ENCODE data around the gene HMOX2.

HMOX2 gene

GRCh38 chr16:4525634-4526277 lies 49.6 kb downstream of the HMOX2 start:
- no peak for DNase-seq

- DNase-seq = no peak
Measured at GRCh38 chr16:4529085-4530060, 53.2 kb downstream of the HMOX2 start.

GRCh38 chr16:4531811-4532210 lies 55.6 kb downstream of the HMOX2 start:
- no peak for DNase-seq

DNA sequence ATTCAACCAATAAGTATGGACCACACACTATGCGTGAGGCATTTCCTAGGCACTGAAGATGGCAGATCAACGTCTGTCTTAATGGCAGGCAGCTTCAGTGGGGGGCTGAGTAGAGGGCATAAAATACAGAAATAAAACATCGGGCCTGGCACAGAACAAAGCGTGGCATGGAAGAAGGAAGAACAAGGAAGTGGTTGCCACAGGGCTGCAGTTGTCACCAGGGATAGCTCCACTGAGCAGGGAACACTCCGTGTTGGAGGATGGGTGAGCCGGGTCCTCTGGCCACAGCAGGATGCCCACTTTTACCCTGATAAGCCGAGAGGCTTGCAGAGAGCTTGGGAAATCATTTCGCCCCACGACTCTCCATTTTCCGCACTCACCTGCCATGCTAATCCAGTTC lies 56.0 kb downstream of the HMOX2 start:
- DNase-seq = no peak

DNA sequence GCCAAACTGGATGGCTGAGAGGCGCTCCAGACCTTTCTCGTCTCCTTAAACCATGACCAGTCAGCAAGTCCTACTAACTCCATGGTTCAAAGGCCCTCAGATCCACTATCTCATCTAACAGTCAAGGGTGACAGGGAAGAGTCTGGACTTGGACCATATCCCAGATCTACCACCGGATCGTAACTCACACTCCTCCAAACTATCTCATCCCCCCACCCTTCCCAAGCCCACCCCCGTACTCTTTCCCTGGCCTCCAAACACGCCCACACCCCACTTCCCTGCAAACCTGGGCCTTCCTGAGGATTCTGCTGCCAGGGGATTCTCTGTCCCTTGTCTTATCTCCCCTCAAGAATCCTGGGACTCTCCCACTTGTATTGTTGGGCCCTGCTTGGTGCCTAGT lies 57.3 kb downstream of the HMOX2 start:
- no peak for DNase-seq

DNA sequence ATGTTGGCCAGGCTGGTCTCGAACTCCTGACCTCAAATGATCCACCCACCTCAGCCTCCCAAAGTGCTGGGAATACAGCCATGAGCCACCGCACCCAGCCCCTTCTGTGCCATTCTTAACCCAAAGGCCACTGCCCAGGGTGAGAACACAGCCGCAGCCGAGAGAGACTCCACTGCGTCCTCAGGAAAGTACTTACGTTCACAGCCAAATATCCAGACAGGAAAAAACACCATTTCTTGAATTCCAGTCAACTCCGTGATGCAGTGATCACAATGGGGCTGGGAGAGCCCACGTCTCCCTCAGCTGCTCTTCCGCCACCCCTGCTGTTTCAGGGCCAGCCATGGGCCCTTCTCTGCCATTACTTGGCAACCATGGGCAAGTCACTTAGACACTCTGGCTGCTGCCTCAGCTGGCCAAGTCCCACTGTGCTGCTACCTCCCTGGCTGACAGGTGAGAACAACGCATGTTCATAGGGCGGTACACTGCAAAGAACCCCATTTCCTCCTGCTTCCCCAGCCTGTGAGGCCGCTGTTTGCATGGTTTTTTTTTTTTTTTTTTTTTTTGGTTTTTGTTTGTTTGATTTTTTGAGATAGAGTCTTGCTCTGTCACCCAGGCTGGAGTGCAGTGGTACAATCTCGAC lies 58.1 kb downstream of the HMOX2 start:
- DNase-seq = no peak

DNA sequence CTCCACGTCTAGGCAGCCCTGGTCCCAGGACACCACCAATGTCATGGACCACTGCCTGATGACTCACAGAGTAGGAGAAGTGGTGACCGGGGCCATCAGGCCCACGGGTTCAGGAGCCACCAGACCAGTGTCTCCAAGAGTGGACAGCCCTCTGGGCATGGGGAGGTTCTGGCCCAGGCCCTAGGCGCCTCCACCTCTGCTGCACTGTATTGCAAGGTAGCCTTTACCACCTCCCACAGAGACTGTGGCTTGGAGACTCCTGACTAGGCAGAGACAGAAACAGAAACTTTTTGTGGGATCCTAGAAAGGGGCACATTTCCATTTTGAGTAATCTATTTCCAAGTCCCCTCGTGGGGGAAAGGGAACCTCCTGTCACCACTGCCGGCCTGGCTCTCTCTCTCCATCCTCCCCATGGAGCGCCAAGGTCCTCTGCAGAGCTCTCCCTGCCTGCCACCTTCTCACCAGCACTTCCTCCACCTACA lies 59.5 kb downstream of the HMOX2 start:
- DNase-seq = peak; percentile 26

- DNase-seq = no peak
Measured at GRCh38 chr16:4536391-4537106, 60.4 kb downstream of the HMOX2 start.

DNA sequence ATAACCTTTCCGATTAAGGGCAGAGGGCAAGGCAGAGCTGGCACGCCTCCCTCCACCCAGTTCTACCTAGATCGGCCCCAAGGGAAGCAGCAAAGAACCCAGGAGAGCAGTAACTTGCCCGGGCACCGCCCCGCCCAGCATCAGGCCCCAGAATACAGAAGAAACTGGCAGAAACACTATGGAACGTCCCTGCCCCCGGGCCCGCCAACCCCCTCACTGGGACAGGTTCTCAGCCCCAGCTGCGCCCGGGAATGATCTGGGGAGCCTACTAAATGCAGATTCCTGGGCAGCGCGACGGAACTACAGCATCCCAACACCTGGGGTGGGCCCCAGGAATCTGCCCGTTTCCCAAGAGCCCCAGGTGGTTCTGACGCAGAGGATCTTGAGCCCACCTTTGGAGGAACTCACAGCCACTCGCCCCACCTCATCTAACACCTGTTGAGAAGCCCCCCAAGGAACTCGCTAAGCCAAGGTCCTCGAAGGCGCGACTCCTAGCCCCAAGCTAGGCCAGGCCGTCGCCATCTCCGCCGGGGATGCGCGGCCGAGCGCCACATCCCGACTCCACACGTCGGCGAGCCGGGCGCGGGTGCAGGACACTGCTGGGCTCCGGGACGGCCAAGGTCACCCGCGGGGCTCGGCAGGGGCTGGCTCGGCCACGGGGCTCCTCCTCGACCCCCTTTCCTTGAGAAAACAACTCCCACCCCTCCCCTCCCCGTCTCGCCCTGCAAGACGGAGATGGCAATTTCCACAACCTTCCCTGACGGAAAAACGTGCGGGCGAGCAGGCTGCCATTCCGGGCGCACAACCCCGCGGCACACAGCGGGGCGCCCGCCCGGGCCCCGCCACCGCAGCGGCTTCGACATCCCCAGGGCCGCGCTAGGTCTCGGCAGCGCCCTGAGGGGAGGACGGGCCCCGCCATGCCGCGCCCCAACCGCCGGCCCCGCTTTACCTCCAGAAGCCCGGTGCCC lies 61.5 kb downstream of the HMOX2 start:
- no peak for DNase-seq

- peak; percentile 84 for DNase-seq
Measured at GRCh38 chr16:4538350-4539235, 62.4 kb downstream of the HMOX2 start, which contains the start of gene CDIP1. Gene CDIP1 (minus strand): TSS chr16:4538773. CDS start chr16:4514130, 24,643 bp downstream.

- DNase-seq = no peak
Measured at GRCh38 chr16:4539716-4540284, 63.6 kb downstream of the HMOX2 start.

- DNase-seq = no peak
Measured at GRCh38 chr16:4544473-4544872, 68.3 kb downstream of the HMOX2 start.

GRCh38 chr16:4548124-4548523 lies 71.9 kb downstream of the HMOX2 start:
- no peak for DNase-seq

GRCh38 chr16:4550591-4550990 lies 74.4 kb downstream of the HMOX2 start:
- no peak for DNase-seq

- no peak for DNase-seq
Measured at GRCh38 chr16:4552541-4552940, 76.3 kb downstream of the HMOX2 start.

- no peak for DNase-seq
Measured at GRCh38 chr16:4556112-4556511, 79.9 kb downstream of the HMOX2 start, which contains the start of gene C16orf96. Gene C16orf96 (plus strand): TSS chr16:4556340. CDS start chr16:4556490, 150 bp downstream.

- no peak for DNase-seq
Measured at GRCh38 chr16:4556580-4556979, 80.4 kb downstream of the HMOX2 start.

DNA sequence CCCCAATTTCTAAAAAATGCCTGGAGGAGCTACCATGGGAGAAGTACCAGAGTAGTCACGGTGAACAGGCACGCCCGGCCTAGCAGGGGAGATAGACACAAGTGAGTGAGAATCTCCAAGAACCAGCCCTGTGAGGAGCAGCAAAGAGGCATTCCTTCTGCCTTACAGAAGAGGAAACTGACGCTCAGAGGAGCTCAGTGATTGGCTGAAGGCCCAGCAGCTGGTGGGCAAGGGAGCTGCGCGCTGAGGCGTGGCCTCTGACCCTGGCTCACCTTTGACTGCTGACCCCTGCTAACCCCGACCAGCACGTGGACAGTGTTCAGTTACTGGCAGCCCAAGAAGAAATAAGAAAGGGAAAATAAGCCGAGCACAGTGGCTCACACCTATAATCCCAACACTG lies 81.8 kb downstream of the HMOX2 start:
- DNase-seq = no peak

Data from GDM1 (cell line).